Endodermal cell (in vitro differentiated cells): Measurements from ENCODE around the gene HSF4. TPM values are rescaled to one million over a fixed set of nuclear protein-coding genes. Genes with fewer than 3 reads are reported as not detected.
A peak's percentile ranks its signal among the peaks of the same experiment; 100 is the strongest.

Experiments
- DNase-seq: peaks from one replicate; pipeline ENCODE4 v3.0.0-alpha.2; 2017
- H3K27ac ChIP-seq: 2 replicates; pipeline ENCODE4 v1.5.1; 2013; ENCODE audit warnings: mild to moderate bottlenecking, low read depth, low read length, moderate library complexity
- H3K27me3 ChIP-seq: 2 replicates; pipeline ENCODE4 v1.6.1; 2013; ENCODE audit warnings: mild to moderate bottlenecking, low read length, moderate library complexity; ENCODE audit not compliant: insufficient read depth, control insufficient read depth, poor library complexity, severe bottlenecking
- H3K36me3 ChIP-seq: 2 replicates; pipeline ENCODE4 v1.7.0; 2013; ENCODE audit warnings: mild to moderate bottlenecking, low read length, moderate library complexity; ENCODE audit not compliant: control insufficient read depth, insufficient read depth
- H3K4me1 ChIP-seq: one replicate; pipeline ENCODE4 v1.7.0; 2013; ENCODE audit warnings: low read length; ENCODE audit not compliant: control insufficient read depth, insufficient read depth
- H3K4me3 ChIP-seq: 2 replicates; pipeline ENCODE4 v1.5.1; 2013; ENCODE audit warnings: mild to moderate bottlenecking, low read length, moderate library complexity
- H3K9ac ChIP-seq: 2 replicates; pipeline ENCODE4 v1.6.1; 2013; ENCODE audit warnings: mild to moderate bottlenecking, low read length, moderate library complexity; ENCODE audit not compliant: poor library complexity, severe bottlenecking; ENCODE audit errors: extremely low read depth
- H3K9me3 ChIP-seq: 2 replicates; pipeline ENCODE4 v1.6.1; 2013; ENCODE audit warnings: mild to moderate bottlenecking, low read length, moderate library complexity; ENCODE audit not compliant: control insufficient read depth
- H3K27ac Mint-ChIP-seq: 2 replicates; pipeline ENCODE4 v1.8.0; 2020; ENCODE audit warnings: mixed read lengths
- H3K27me3 Mint-ChIP-seq: 2 replicates; pipeline ENCODE4 v1.8.0; 2021; ENCODE audit warnings: mild to moderate bottlenecking, mixed read lengths; ENCODE audit not compliant: insufficient read depth
- H3K36me3 Mint-ChIP-seq: 2 replicates; pipeline ENCODE4 v1.8.0; 2020; ENCODE audit warnings: low read depth, mixed read lengths
- H3K4me1 Mint-ChIP-seq: 2 replicates; pipeline ENCODE4 v1.8.0; 2020; ENCODE audit warnings: mixed read lengths
- H3K4me3 Mint-ChIP-seq: 2 replicates; pipeline ENCODE4 v1.8.0; 2020; ENCODE audit warnings: mild to moderate bottlenecking, moderate library complexity, mixed read lengths
- H3K9me3 Mint-ChIP-seq: 2 replicates; pipeline ENCODE4 v1.8.0; 2020; ENCODE audit warnings: mild to moderate bottlenecking, mixed read lengths
- WGBS, 2 experiments: methylation state at CpG; one replicate each; pipeline versions ENCODE4 v1.1.5 to v1.1.7; 2013; ENCODE audit warnings: missing lambda C conversion rate in 2 of 2, mixed read lengths in 1 of 2; ENCODE audit not compliant: insufficient coverage in 1 of 2, insufficient read length in 1 of 2; 5-methylcytosine and 5-hydroxymethylcytosine counted together
- total RNA-seq, 2 donors: library from RNA; stranded (reverse); fragmentation: NEBNext Ultra II Directional in 1 of 2; extraction: Animal tissue kit (Norgen Biotek cat#: 25700) in 1 of 2; gene quantifications; 2 replicates in 1 of 2; 3 replicates in 1 of 2; pipeline ENCODE4 v1.2.1, GENCODE V29; 2021
- TF ChIP-seq, protein P1 (sequence below): fragments of 200-600 bp; sonication (generic); conservative IDR thresholded peaks from 2 replicates; pipeline ENCODE4 v1.5.0; 2021; ENCODE audit warnings: antibody characterized with exemption, mild to moderate bottlenecking

HSF4 gene
- total RNA-seq, 2 donors from 2014 or later, result 2.0 to 6.8 TPM

DNA sequence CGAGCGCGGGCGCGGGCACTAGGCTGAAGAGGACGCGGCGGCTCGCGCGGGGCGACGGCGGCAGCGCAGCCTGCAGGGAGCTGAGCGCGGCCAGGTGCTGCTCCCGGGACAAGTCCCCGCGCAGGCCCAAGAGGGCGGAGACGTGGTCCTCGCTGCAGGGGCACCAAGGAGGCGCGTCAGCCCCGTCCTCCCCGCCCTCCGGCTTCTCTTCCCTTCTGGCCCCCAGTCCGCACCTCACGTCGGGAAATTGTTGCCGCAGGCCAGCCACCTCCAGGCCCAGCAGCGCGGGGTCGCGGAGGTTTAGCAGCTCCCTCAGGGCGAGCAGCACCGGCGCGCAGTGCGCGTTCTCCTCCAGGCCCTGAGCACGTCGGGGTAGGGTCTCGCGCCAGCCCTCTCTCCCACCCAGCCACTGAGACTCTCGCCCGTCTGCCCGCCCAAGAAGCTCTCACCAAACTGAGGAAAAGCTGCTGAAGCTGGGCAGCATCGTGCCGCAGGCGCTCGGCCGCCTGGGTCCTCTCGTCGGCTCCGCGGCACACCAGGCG, 20.0 kb downstream of the HSF4 start:
- H3K4me1 Mint-ChIP-seq, result peaks cover 14% of the 10 kb centered on the region
- H3K9ac ChIP-seq, result no peak overlapping the region

DNA sequence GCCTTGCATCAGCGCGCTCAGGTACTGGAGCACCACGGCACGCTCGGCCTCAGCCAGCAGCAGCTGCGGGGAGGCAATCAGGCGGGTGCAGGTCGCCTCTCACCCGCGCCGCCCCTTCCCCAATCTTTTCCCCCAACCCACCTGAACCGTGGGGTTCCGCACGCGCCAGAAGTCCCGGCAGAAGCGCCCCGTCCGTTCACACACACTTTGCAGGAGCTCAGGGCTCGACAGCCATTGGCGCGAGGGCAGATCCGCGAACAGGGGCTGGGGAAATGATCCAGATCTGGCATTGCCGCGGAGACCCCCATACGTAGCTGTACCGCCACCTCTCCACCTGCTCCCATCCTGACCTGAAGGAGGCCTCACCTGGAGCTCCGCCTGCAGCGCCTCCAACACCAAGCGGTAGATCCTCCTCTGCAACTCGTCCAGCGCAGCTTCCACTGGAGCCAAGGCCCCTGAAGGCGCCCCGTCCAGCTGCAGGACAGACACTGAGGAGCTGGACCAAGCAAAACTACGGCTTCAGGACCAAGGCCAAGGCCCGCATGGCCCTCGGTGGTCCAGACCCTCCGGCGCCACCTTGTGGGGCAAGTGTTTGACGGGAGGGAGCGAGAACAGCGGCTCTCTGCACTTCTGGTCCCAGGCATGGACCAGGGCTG, 20.6 kb downstream of the HSF4 start:
- no peak overlapping the region for H3K9ac ChIP-seq
- WGBS, 2 experiments, result 17 to 19% methylated on average over 24 to 43 of the region's 43 CpGs
- peaks cover 14% of the 10 kb centered on the region for H3K4me1 Mint-ChIP-seq

More for the DNA sequence above, 20.0 kb downstream of the HSF4 start:
- H3K36me3 ChIP-seq, result peaks cover 7% of the 10 kb centered on the region
- no peaks in the 10 kb centered on the region for H3K9me3 ChIP-seq
- peak overlapping the region; percentile 84 for H3K4me3 ChIP-seq
- TF ChIP-seq, protein P1, sequence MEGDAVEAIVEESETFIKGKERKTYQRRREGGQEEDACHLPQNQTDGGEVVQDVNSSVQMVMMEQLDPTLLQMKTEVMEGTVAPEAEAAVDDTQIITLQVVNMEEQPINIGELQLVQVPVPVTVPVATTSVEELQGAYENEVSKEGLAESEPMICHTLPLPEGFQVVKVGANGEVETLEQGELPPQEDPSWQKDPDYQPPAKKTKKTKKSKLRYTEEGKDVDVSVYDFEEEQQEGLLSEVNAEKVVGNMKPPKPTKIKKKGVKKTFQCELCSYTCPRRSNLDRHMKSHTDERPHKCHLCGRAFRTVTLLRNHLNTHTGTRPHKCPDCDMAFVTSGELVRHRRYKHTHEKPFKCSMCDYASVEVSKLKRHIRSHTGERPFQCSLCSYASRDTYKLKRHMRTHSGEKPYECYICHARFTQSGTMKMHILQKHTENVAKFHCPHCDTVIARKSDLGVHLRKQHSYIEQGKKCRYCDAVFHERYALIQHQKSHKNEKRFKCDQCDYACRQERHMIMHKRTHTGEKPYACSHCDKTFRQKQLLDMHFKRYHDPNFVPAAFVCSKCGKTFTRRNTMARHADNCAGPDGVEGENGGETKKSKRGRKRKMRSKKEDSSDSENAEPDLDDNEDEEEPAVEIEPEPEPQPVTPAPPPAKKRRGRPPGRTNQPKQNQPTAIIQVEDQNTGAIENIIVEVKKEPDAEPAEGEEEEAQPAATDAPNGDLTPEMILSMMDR, result no peak
- DNase-seq, result peak; percentile 76
- Mint-ChIP-seq H3K27me3 (peaks cover 23% of the 10 kb centered on the region), H3K9me3 (no peaks in the 10 kb centered on the region), H3K36me3 (no peaks in the 10 kb centered on the region), H3K4me3 (no peak overlapping the region), H3K27ac (no peak overlapping the region)
- no peak overlapping the region for H3K27ac ChIP-seq
- peaks cover 21% of the 10 kb centered on the region for H3K27me3 ChIP-seq
- WGBS, 2 experiments, result 14 to 15% methylated on average over 15 to 59 of the region's 59 CpGs
- H3K4me1 ChIP-seq, result peaks cover 6% of the 10 kb centered on the region

DNA sequence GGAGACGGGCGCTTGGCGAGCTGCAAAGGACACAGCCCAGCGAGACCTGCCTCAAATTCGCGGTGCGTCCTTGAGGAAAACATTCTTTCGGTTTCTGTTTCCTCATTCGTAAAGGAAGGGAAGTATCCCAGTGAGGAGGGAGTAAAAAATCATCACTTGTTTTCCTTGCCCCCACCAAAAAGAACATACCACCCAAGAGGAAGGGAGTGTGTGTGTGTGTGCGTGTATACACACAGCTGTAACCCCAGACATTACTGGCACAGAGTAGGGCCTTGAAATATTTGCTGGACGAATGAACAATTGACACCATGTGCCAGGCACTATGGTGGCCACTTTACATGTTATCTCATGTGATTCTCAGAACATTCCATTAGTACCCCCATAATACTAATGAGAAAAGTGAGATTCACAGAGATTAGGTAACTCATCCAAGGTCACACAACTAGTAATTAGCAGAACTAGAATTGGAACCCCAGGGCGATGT, 21.1 kb downstream of the HSF4 start:
- no peak for DNase-seq
- no peak overlapping the region for H3K27ac Mint-ChIP-seq
- H3K4me1 ChIP-seq, result peaks cover 6% of the 10 kb centered on the region
- peaks cover 21% of the 10 kb centered on the region for H3K27me3 ChIP-seq
- no peak overlapping the region for H3K9ac ChIP-seq
- 22 to 51% methylated on average over 2 to 10 of the region's 12 CpGs for WGBS, 2 experiments
- H3K4me3 Mint-ChIP-seq, result no peak overlapping the region
- H3K9me3 Mint-ChIP-seq, result no peaks in the 10 kb centered on the region
- peaks cover 14% of the 10 kb centered on the region for H3K4me1 Mint-ChIP-seq
- no peaks in the 10 kb centered on the region for H3K9me3 ChIP-seq
- no peak overlapping the region for H3K27ac ChIP-seq
- peaks cover 23% of the 10 kb centered on the region for H3K27me3 Mint-ChIP-seq
- H3K36me3 Mint-ChIP-seq, result no peaks in the 10 kb centered on the region
- peaks cover 7% of the 10 kb centered on the region for H3K36me3 ChIP-seq
- no peak overlapping the region for H3K4me3 ChIP-seq
- TF ChIP-seq, protein P1, result no peak

More for the DNA sequence above, 20.6 kb downstream of the HSF4 start:
- TF ChIP-seq, protein P1, result peak; percentile 88
- H3K4me3 Mint-ChIP-seq, result no peak overlapping the region
- DNase-seq, result peak; percentile 99
- peaks cover 7% of the 10 kb centered on the region for H3K36me3 ChIP-seq
- H3K36me3 Mint-ChIP-seq, result no peaks in the 10 kb centered on the region
- no peaks in the 10 kb centered on the region for H3K9me3 ChIP-seq
- H3K4me1 ChIP-seq, result peaks cover 6% of the 10 kb centered on the region
- peaks cover 23% of the 10 kb centered on the region for H3K27me3 Mint-ChIP-seq
- no peak overlapping the region for H3K4me3 ChIP-seq
- H3K9me3 Mint-ChIP-seq, result no peaks in the 10 kb centered on the region
- peaks cover 21% of the 10 kb centered on the region for H3K27me3 ChIP-seq
- no peak overlapping the region for H3K27ac ChIP-seq
- no peak overlapping the region for H3K27ac Mint-ChIP-seq
